SKM-1 (cell line): ENCODE data around the gene GLIS1.

Experiments used
- DNase-seq: peaks from one replicate; lab custom pipeline; 2025; ENCODE audit not compliant: unreplicated experiment; lab: John Stamatoyannopoulos, UW

Gene GLIS1

DNA sequence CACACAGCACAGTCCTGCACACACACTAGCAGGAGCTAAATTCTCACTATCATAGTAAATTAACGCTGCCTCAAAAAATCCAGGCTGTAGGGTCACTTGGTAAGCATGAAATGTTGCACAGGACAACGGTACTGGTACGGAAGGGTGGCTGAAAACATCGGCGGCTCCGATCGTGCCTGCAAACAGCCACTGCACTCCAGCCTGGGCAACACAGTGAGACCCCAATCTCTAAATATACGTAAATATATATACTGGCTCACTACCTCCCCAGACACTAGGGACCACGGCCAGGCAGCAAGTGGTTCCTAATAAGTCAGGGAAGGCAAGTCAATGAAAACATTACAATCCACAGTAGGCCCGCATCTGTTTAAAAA lies 44.3 kb downstream of the GLIS1 start:
- DNase-seq = no peak

DNA sequence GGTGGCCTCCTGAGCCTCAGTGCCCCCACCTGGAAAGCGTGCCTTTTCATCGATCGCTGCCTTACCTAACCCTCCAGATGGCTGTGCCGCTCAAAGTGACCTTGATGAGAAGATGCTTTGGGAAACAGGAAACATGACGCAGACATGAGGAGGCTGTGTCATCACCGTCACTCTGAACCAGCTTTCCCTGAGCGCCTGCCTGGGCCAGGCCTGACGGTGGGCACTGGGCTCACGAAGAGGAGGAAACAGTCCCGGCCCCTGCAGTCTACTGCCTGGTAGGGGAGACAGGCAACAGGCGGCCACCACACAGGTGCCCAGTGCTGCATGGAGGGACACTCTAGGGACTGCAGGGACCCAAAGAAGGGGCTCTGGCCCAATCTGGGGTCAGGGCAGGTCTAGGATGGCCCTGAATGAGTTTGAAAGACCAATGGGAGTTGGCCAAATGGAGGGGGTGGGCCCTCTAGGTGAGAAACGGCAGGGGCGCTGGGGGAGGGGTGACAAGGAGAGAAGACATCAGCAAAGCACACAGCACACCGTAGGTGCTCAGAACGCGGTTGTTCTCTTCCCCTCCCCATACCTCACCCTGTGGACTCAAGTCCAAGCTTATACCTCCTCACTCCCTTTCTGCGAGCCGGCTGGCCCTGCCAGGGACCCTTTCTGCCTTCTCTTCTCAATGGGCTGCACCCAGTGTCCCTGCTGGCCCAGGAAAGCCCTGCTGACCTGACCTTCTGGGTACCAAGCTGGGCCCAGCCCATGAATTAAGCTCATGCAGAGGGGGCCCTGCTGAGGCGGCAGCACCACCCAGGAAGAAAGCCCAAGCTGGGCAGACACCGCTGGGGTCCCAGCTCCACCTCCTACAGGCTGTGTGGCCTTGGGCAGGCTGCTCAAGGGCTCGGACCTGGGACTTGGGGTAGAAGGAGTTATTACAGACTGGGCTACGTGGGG lies 44.9 kb downstream of the GLIS1 start:
- no peak for DNase-seq

DNA sequence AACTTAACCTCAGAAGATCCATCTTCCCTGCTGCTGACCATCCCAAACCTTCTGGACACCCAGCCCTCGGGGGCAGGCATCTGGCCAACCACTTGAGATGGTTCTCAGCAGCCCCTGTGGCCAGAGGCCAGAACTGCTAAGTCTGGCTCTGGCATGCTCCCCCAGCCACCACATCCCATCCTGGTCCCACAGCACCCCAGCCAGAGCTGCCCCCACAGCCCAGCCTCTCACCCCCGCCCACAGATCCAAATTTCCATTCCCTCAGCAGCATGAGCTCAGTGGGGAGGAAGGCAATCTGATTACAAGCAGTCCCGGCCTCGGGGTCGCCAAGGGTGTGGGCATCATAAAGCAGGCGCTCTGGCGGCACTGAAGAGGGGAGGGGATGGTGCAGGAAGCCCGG lies 45.6 kb downstream of the GLIS1 start:
- DNase-seq = no peak

DNA sequence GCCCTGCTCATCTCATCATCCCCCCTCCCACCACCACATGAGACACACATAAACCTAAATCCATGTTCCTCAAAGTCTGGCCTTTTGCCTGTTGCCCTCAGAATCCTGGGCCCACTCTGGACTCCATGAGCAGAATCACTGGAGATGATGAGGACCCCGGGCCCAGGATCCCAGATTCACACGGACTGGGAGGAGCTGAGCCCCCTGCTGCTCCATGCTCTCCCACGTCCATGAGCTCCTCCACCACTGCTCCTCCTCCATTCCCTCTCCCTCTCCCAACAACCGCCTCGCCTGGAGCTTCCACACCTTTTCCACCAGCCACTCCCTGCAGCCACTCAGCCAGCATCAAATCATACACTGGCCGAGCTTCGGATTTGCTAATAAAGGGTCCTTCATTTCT lies 47.6 kb downstream of the GLIS1 start:
- no peak for DNase-seq

DNA sequence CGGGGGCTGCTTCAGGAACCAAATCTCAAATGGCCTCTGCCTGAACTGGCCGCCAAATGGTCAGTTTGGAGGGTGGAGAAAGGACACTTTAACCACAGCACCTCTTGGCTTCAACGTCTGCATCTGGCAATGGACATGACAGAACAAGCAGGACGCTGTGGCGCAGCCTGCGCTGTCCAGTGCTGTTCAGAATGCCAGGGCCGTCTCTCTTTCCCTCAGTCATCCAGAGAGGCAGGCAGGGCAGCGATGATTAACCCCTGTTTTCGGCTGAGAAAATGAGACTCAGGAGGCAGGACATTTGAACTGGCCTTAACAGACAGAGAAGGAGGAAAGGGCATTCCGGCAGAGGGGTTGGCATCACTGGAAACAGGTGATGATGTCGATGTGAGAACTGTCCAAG lies 48.6 kb downstream of the GLIS1 start:
- no peak for DNase-seq

DNA sequence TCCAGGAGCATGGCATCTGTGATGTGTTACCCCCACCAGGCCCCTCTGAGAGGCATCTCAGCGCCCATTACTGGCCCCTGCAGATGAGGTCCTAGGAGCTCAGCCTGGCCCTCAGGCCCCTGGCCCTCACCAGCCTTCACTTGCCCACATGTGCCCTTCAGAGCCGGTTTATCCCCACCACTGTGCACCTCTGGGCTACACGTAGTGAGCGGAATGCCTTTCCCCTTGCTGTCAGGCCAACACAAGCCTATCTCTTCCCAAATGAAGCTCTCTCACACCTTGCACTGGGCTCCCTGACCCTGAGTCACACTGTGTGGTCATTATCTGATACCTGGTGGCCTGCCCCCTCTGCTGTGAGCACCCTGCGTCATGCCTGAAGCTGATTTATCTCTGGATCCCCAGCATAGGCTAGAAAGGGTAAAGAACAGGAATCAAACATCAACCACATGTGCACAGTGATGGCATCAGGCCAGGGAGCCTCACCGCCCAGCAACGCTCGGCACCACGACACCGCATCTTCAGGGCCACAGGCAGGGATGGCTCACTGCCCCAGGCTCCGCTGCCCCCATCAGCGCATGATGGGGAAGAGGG lies 49.1 kb downstream of the GLIS1 start:
- DNase-seq = no peak

DNA sequence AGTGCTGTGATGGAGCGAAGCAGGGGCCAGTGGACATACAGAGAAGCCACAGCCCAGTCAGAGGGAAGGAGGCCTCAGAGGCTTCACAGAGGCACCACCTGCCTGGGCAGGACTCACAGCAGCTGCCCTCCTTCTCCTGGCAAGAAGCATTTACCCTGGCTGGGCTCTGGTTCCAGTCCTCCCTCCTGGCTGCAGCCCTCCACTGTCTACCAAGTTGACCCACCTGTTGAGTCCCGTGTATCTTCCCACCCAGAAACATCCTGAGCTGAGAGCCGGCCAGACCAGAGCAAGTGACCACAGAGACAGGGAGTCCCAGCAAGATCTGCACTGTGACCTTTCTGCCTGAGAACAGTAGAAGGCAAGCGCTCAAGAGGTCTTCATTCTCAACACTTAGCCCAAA lies 49.7 kb downstream of the GLIS1 start:
- DNase-seq = no peak

DNA sequence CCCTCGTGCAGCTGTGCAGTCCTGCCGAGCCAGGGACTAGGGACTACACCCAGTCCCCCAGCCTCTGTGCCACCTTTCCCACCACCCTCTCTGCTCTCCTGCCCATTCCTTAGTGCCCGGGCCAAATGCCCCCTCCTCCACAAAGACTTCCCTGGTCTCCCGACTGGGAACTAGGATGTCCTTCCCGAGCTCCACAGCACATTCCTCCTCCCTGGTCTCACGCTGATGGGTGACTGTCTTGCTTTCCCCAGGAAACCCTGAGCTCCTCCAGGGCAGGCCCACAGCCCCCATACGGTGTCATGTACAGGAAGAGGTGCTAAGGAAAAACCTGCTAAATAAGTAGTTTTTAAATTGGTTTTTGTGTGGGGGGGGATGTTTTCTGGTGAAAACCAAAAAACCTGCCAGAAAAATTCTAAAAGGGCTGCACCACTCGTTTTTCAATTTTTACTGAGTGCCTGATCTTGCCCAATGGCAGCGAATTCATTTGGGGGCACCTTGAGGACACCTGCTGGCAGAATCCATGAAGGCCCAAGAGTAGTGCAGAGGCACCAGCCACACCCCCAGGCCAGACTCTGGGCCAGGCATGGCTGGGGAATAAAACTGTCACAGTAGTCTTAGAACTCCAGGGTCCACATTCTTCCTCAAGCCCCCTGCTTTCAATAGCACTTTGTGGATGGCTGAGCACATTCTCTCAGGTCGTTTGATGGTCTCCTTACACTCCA lies 50.4 kb downstream of the GLIS1 start:
- no peak for DNase-seq

DNA sequence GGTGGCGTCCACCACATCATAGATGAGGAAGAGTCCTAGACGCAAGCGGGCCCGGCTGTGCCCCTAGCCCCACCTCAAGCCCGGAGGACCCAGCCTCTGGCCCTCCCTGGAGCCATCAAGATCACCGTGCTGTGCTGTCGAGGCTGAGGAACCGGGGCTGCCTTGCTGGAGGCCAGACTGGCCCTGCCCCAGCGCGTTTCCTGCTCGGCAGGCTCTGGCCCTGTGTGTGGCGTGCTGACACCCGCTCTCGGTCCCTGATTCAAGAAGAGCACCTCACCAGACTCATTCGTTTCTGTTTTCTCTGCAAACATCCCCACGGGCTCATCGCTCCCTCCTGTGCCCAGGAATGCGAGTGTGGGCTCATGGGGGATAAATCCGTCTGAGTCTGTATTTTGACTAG lies 51.1 kb downstream of the GLIS1 start:
- DNase-seq = no peak

DNA sequence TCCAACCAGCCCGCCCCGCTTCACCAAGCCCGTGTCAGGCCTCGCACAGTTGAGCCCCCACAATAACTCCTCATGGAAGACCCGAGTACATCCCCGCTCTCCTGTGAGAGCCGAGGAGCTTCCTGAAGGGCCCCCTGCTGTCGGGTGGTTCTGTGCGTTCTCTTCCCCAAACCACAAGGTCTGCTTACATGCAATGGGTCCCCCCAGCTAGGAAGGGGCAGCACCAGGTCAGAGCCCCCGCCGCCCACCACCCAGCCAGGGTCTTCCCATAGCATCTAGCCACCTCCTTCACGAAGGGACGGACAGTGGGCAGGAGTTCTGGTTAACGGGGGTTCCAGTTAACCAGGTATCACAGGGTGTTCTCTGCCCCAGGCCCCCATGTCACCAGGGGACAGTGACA lies 51.5 kb downstream of the GLIS1 start:
- no peak for DNase-seq

DNA sequence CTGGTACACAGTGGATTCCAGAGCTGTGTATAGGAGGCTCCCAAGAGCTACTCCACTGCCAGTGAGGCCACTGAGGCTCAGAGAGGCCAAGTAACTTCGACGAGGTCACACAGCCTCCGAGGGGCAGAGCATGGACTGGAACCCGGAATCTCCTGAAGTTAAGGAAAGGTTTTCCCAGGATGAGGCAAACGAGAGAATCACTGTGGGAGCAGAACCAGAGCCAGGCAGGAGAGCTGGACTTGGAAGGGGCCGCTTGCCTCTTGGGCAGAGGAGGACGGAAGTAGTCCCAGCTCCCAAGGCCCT lies 52.0 kb downstream of the GLIS1 start:
- DNase-seq = no peak

DNA sequence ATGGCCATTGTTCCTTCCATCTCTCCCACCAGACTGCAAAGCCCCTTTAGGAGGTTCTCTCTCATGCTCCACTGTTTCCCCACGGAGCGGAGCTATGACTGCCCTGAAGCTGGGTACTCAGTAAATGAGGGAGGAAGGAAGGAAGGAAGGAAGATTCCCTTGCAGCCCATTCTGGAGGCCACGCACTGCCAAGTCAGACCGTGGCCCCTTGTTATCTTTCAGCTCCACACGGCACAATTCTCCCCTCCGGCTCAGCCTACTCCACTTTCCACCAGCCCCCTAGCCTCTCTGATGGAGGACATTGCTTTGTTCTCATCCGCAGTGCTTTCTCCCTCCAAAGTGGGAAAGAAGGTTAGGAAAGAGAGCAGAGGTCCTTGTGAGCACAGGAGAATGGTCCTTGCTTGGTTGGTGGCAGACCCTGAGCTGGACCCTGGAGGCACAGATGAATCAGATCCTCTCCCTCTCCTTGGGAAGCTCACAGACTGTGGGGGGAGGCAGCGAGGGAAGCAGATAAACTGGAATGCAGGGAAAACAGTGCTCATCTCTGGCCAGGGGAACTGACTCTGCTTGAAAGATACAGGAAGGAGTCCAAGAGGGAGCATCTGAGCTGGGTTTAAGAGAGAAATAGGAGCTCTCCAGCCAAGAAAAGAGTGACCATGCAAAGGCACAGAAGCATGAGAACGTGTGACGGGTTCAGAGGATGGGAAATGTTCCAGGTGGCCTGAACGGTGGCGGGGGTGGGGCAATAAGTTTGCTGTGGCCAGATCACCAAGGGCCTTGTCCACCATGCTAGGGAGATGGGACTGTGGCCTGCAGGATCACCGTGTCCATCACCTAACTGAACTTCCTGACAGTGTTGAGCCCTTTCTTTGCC lies 52.6 kb downstream of the GLIS1 start:
- no peak for DNase-seq

DNA sequence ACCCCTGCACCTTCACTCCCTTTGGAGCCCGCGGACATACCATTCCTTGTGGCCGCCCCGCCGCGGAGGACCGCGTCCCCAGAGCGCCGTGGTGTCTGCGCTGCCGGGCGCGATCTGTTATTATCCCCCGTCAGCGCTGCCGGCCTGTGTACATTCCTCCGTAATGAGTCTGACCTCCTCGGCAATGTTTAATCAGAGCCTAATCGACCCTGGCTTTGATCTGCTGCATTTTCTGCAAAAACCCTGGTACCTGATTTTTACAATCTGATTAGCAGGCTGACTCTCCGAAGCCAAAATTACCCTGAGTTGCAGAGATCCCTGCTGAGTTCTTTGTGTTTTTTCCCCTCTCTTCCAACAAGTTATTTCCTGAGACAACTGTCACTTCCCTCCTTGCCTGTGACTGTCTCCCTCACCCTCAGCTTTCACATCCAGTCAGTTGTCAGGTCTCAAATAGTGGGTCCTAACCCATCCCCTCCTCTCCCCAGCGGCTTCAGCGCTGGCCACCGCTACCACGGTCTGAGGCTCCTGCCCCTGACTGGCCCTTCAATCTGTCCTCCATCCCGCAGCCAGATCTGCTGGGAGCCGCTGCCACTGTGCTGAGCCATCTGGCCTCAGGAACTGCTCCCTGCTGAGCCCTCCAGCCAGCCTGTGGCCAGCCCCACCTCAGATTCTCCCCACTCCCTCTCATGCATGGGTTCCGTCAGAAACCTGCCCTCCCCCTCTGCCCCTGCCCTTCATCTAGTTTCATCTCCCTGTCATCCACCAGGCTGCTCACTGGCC lies 53.5 kb downstream of the GLIS1 start:
- no peak for DNase-seq

DNA sequence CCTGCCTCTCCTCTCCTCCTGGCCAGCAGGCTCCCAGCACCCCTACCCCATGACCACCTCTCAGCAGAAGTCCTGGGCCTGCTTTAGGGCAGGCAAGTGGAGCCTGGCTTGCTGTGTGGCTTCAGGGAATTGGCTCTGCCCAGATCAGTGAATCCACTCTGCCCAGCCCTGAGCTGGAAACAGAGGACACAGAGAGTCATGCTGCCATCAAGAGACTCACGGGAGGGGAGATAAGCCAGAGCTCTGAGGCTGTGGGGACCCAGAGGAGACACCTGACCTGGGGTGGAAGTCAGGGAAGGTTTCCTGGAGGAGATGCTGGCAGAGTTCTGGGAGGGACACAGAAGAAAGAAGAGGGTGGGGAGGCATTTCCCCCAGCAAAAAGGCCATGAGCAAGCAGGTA lies 54.2 kb downstream of the GLIS1 start:
- no peak for DNase-seq

DNA sequence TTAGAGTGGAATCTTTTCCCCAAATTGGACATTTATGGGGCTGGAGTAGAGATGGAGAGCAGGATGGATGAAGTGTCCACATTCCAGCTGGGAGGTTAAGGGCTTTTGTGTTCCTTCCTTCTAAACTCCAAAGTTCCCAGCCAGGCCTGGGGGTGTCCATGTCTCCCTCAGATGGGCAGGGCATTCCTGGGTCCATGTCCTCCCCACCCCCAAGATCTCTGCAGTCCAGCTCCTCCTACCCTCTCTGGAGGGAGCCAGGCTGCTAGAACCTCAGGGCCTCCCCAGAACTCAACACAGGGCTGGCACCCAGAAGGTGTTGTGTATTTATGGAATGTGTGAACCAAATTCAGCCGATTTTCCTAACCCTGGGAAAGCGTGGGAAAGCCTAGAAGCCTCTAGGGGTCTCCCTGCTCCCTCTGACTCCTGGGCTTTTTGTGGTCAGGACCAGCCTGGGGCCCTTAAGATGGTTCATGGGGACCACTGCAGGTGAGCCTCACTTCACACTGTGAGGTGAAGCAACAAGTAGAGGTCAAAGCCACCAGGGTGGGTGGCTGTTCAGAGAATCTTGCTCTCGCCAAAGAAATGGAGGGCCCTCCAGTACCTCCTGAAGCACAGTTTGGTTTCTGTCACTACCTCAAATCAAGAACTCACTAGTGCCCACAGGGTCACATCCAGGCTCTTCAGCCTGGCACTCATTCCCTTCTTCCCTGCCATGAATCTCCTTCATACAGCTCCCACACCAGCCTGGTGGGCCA lies 54.8 kb downstream of the GLIS1 start:
- no peak for DNase-seq

DNA sequence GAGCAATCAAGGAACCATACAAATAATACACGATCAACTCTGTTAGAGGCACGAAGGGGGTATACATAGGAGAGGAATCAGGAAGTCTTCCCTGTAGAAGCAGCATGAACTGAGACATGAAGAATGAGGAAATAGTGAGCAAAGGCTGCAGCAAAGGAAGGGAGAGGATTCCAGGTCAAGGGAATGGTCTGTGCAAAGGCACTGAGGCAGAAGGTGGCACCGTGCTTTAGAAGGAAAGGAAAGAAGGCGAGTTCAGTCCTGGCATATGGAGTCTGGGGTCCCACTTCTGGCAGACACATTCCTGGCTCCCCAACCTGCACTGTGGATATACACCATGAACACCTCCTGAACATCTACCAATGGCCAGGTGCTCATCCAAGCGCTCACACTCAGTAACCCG lies 56.1 kb downstream of the GLIS1 start:
- no peak for DNase-seq

DNA sequence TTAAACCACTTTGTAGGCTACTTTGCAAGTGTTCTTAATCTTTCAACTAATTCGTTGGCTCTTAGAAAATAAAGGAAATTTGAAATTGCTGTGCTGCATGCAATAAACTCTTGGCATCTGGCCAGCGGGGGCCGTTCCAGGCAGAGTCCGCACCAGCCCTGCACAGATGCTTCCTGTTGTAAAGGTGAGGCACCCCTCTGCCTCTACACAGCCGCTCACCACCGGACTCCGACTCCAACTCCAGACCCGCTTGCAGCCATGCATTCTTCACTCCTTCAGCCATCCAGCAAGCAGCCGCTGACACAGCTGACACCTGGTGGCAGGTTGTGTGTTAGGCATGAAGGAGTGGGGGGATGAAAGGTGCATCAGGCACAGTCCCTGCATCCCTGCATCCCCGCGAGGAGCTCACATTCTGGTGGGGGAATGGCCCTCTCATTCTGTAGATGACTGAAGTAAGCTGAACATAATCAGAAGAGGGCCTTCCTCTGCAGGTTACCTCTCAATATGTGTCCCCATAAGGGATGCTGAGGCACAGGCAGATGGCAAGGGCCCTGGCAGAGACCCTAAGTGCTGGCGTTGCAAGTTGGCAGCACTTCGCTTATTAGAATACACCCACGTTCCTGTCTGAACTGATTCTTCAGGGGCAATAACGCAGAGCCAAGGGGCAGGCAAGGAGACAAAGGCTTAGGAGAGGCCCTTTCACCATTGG lies 56.8 kb downstream of the GLIS1 start:
- peak; percentile 13 for DNase-seq

DNA sequence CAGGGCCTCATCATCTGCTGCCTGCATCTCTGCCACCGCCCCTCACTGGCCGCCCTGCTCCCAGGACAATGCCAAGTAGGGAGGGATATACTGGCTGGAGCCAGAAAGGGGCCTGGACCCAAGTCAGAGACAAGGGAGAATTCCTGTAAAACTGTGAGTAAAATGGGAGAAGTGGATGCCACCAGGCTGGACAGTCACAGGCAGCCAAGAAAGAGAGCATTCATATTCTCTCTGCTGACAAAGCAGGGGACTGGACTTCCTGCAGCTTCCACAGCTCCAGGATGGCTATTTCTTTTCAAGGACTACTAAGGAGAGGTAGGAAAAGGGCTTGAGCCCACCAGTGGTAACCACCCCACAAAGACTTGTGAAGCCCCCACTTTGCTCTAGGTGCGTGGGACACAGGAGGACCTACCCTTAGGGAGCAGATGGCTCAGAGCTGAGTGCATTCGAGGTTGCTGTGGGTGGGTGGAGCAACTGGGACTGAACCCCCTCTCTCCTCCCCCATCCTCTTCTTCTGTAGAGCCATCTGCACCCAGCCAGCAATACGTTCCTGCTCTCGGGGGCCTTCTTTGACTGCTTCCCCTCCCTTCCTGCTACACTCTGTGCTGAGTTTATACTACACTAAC lies 57.5 kb downstream of the GLIS1 start:
- DNase-seq = no peak

DNA sequence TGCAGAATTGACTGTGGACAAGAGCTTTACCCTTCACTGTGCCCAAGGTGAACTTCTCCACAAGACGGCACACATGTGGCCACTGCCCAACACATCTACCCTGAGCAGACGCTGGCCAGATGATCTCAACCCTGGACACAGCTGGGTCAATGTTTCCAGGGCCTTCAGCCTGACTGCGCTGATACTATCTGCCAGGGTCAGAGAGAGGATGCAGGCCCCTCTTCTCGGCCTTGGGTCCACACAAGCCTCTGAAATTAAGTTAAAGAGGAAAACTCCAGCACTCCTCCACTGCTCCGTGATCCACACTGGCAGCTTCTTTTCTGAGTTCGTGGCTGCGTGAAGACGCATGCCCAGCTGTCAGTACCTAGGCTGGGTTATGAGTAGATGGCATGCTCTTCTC lies 58.1 kb downstream of the GLIS1 start:
- no peak for DNase-seq
